Nephron progenitor cell (in vitro differentiated cells): ENCODE data around the gene CEP70.

Experiments used
- DNase-seq: peaks from one replicate; pipeline ENCODE4 v3.0.0; 2021
- H3K27ac Mint-ChIP-seq: 2 replicates; pipeline ENCODE4 v1.8.0; 2021; ENCODE audit warnings: mild to moderate bottlenecking, moderate library complexity, mixed read lengths
- H3K27me3 Mint-ChIP-seq: 2 replicates; pipeline ENCODE4 v1.8.0; 2021; ENCODE audit warnings: mild to moderate bottlenecking, low read depth, mixed read lengths; ENCODE audit not compliant: poor library complexity
- H3K36me3 Mint-ChIP-seq: 2 replicates; pipeline ENCODE4 v1.8.0; 2021; ENCODE audit warnings: low read depth, mixed read lengths
- H3K4me1 Mint-ChIP-seq: 2 replicates; pipeline ENCODE4 v1.8.0; 2021; ENCODE audit warnings: mixed read lengths
- H3K4me3 Mint-ChIP-seq: 2 replicates; pipeline ENCODE4 v1.8.0; 2021; ENCODE audit warnings: mild to moderate bottlenecking, moderate library complexity, mixed read lengths
- H3K9me3 Mint-ChIP-seq: 2 replicates; pipeline ENCODE4 v1.8.0; 2021; ENCODE audit warnings: mild to moderate bottlenecking, moderate library complexity, mixed read lengths
- CTCF ChIP-seq: fragments of 200-600 bp; sonication (generic); IDR thresholded peaks from 2 replicates; pipeline ENCODE4 v1.5.0; 2021; ENCODE audit warnings: antibody characterized with exemption

CEP70 gene

DNA sequence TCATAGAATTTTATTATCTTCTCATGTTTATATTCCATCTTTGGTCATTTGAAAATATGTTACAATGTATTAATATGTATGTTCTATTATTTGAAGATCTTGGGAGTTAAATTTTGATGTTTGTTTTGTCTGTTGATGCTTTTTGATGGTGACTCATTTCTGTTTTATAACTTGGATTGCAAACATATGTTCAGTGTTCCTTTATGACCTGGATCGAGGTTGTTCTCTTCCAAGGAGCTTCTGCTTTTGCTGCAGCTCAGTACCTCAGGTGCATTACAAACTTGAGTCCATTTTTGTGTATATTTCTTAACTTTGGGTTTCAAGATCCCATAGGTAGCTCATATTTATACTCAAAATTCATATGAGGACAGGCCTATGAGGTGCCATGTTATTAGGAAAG is 122.6 kb downstream of the CEP70 start:
- TF ChIP-seq CTCF: no peak

DNA sequence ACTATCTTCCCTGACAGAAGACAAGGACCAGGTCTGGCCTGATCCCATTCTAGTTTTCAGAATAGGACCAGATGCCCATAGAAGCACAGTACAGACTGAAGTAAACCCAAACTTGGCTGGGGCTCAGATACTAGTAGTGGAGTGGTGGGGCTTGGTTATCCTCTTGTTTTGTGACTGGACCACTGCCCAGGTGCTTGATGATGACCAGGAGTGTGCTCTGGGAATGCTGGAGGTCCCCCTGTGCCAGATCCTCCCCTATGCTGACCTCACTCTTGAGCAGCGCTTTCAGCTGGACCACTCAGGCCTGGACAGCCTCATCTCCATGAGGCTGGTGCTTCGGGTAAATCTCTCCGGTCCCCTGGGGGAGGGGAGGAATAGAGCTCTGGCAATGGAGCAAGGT is 123.4 kb downstream of the CEP70 start:
- Mint-ChIP-seq H3K27ac (no peak overlapping the region), H3K27me3 (peaks cover 16% of the 10 kb centered on the region), H3K4me1 (peaks cover 14% of the 10 kb centered on the region), H3K4me3 (no peak overlapping the region), H3K9me3 (no peaks in the 10 kb centered on the region), H3K36me3 (no peaks in the 10 kb centered on the region)
- no peak for DNase-seq
- TF ChIP-seq CTCF: no peak

More for the DNA sequence above, 122.6 kb downstream of the CEP70 start:
- DNase-seq: no peak
- no peak overlapping the region for H3K27ac Mint-ChIP-seq
- H3K9me3 Mint-ChIP-seq: no peaks in the 10 kb centered on the region
- H3K27me3 Mint-ChIP-seq: peaks cover 13% of the 10 kb centered on the region
- no peaks in the 10 kb centered on the region for H3K36me3 Mint-ChIP-seq
- H3K4me1 Mint-ChIP-seq: peaks cover 12% of the 10 kb centered on the region
- no peak overlapping the region for H3K4me3 Mint-ChIP-seq

DNA sequence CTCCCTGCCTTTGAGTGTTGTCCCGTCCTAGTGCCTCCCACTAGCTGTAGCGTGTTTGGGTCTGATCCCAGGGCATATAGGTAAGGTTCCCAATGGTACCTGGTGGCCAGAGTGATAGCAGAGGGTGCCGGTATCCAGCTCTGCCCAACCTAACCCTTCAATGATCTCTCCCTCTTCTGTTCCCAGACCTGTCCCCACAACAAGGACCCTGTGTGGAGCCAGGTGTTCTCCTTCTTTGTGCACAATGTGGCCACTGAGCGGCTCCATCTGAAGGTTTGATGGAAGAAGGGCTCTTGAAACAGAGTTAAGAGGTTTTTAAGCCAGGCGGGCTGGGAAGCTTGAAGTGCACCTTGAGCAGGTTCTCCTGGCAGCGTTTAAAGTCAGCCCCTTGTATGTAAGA is 124.2 kb downstream of the CEP70 start:
- no peak for TF ChIP-seq CTCF
- DNase-seq: no peak
- Mint-ChIP-seq H3K4me1 (peaks cover 14% of the 10 kb centered on the region), H3K36me3 (no peaks in the 10 kb centered on the region), H3K27ac (no peak overlapping the region), H3K4me3 (no peak overlapping the region), H3K9me3 (no peaks in the 10 kb centered on the region), H3K27me3 (peaks cover 20% of the 10 kb centered on the region)

DNA sequence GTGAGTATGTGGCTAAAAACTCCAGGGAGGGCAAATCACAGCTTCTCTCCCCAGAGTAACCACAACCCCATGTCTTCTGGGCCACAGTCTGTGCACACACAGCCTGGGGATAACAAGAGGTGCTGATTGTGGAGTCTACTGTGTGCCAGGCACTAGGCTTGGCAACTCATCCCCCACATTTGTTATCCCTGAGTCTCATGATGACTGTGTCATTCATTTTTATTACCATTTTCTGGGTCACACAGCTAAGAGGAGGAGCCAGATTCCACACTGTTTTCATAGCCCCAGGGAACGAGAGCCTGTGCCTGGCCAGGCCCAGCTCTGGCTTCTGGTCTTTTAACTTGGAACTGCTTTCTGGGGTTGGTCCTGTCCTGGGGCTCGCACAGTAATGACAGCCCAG is 125.2 kb downstream of the CEP70 start:
- Mint-ChIP-seq H3K4me3 (no peak overlapping the region), H3K4me1 (peaks cover 14% of the 10 kb centered on the region), H3K27me3 (peaks cover 19% of the 10 kb centered on the region), H3K27ac (no peak overlapping the region), H3K9me3 (no peaks in the 10 kb centered on the region), H3K36me3 (no peaks in the 10 kb centered on the region)
- TF ChIP-seq CTCF: no peak
- DNase-seq: no peak

GRCh38 chr3:138468451-138468850 is 125.6 kb downstream of the CEP70 start:
- TF ChIP-seq CTCF: no peak
- Mint-ChIP-seq H3K4me3 (no peak overlapping the region), H3K36me3 (no peaks in the 10 kb centered on the region), H3K9me3 (no peaks in the 10 kb centered on the region), H3K4me1 (peaks cover 14% of the 10 kb centered on the region), H3K27ac (no peak overlapping the region), H3K27me3 (peaks cover 19% of the 10 kb centered on the region)
- no peak for DNase-seq

DNA sequence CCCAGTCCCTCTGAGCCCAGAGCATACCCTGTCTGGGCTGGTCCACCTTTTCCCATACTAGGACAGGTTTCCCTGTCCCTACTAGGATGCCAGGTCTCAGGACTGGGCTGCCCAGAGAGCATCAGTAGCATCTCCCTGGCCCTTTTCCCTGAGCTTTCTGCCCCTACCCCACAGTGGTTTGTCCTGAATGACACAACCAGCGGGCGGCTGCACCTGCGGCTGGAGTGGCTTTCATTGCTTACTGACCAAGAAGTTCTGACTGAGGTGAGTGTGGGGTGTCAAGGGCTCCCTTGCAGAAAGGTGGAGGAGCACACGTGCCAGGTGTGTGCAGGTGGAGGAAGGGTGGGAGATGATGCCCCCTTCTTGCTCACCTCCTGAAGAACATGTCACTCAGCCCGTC is 126.1 kb downstream of the CEP70 start:
- no peak for TF ChIP-seq CTCF
- Mint-ChIP-seq H3K27ac (no peak overlapping the region), H3K4me1 (peaks cover 14% of the 10 kb centered on the region), H3K9me3 (no peaks in the 10 kb centered on the region), H3K36me3 (no peaks in the 10 kb centered on the region), H3K4me3 (no peak overlapping the region), H3K27me3 (peaks cover 19% of the 10 kb centered on the region)
- DNase-seq: no peak
